GM21528 (cell line): Measurements from ENCODE around the gene OPN4.

ENCODE experiments used
- ATAC-seq: cut with Tn5 transposase; IDR thresholded peaks from one replicate; pipeline ENCODE4 v1.9.1; 2021; ENCODE audit warnings: mild to moderate bottlenecking, moderate library complexity; ENCODE audit not compliant: unreplicated experiment, low FRiP score

The OPN4 gene

GRCh38 chr10:86661161-86662025 is 7.0 kb downstream of the OPN4 start:
- no peak for ATAC-seq

GRCh38 chr10:86662186-86663045 is 8.1 kb downstream of the OPN4 start:
- no peak for ATAC-seq

- ATAC-seq, result no peak
Observed at GRCh38 chr10:86663046-86663345, 8.6 kb downstream of the OPN4 start.

- no peak for ATAC-seq
Observed at GRCh38 chr10:86663576-86664339, 9.4 kb downstream of the OPN4 start.

- ATAC-seq, result no peak
Observed at GRCh38 chr10:86664341-86665217, 10.2 kb downstream of the OPN4 start.

- no peak for ATAC-seq
Observed at GRCh38 chr10:86665218-86665607, 10.9 kb downstream of the OPN4 start.

GRCh38 chr10:86665868-86666267 is 11.5 kb downstream of the OPN4 start:
- ATAC-seq, result no peak

GRCh38 chr10:86666538-86666937 is 12.2 kb downstream of the OPN4 start:
- ATAC-seq, result no peak

- no peak for ATAC-seq
Observed at GRCh38 chr10:86667421-86668181, 13.3 kb downstream of the OPN4 start.

- no peak for ATAC-seq
Observed at GRCh38 chr10:86668297-86669165, 14.2 kb downstream of the OPN4 start, which contains the start of gene LDB3. TSS of gene LDB3 (plus strand) at chr10:86668511. CDS start at chr10:86668692, 181 bp downstream.

- no peak for ATAC-seq
Observed at GRCh38 chr10:86670290-86670811, 16.0 kb downstream of the OPN4 start.

GRCh38 chr10:86670876-86671275 is 16.5 kb downstream of the OPN4 start:
- ATAC-seq, result no peak

- ATAC-seq, result no peak
Observed at GRCh38 chr10:86671419-86671818, 17.1 kb downstream of the OPN4 start.

- no peak for ATAC-seq
Observed at GRCh38 chr10:86671985-86672710, 17.8 kb downstream of the OPN4 start.

GRCh38 chr10:86673216-86673826 is 19.0 kb downstream of the OPN4 start:
- no peak for ATAC-seq

- ATAC-seq, result no peak
Observed at GRCh38 chr10:86673827-86674581, 19.7 kb downstream of the OPN4 start.
